Measurements from ENCODE around the gene PTAFR. TPM values are rescaled to one million over a fixed set of nuclear protein-coding genes. Genes with fewer than 3 reads are reported as not detected.

The PTAFR gene
- total and polyA plus RNA-seq, 2 donors (not counting 1 experiment from before 2014, with no cell fraction given), result 5.9 to 6.2 TPM

DNA sequence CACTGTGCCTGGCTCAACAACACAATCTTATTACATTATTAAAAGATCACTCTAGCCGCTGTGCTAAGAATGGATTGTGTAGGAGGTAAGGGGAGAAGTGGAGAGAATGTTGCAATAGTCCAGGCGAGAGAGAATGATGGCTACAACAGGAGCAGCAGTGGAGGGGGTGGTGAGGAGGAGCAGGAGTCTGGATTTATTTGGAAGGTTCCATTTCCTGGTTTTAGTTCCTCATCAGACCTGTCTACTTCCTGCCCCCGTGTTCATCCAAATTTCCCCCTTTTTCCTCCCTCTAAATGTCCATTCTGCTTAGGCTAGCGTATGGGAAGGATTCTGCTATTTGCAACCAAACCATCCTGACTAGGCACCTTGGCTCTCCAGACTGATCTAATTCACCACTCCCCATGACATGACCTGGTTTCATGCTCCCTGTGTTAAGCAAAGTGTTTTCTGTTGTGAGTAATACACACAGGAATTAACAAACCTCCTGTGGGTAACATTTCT is 53.0 kb downstream of the PTAFR start:
- Histone ChIP-seq H4K20me1 (ENCODE audit: control insufficient read depth, insufficient read depth, low read length, poor library complexity, severe bottlenecking) (no peaks in the 10 kb centered on the region), H3K4me2 (replicated peaks; ENCODE audit: low read depth, low read length, poor library complexity, severe bottlenecking) (no peak overlapping the region), H3K27me3 (replicated peaks in 1 of 4; ENCODE audit: control extremely low read depth in 1 of 4, control insufficient read depth in 3 of 4, insufficient read depth in 4 of 4, low read length in 3 of 4) (no peaks in the 10 kb centered on the region), H2AFZ (ENCODE audit: insufficient read depth, low read depth, low read length, poor library complexity, severe bottlenecking) (no peak overlapping the region), H3K4me1 (ENCODE audit: control insufficient read depth in 2 of 2, insufficient read depth in 2 of 2, low read length in 2 of 2) (peaks cover 28 to 29% of the 10 kb centered on the region in 2 donors), H3K9me3 (ENCODE audit: control extremely low read depth in 1 of 3, control insufficient read depth in 2 of 3, insufficient read depth in 1 of 3, low read length in 2 of 3) (no peaks in the 10 kb centered on the region), H3K4me3 (ENCODE audit: control extremely low read depth in 1 of 5, extremely low read depth in 1 of 5, insufficient read depth in 1 of 5, low read depth in 2 of 5, low read length in 4 of 5) (no peak overlapping the region), H3K79me2 (ENCODE audit: control insufficient read depth, insufficient read depth, low read length) (no peaks in the 10 kb centered on the region), H3K36me3 (replicated peaks in 1 of 2; ENCODE audit: control extremely low read depth in 1 of 2, control insufficient read depth in 1 of 2, extremely low read depth in 1 of 2, insufficient read depth in 2 of 2, low read length in 1 of 2) (no peaks in the 10 kb centered on the region), H3K9ac (ENCODE audit: low read length) (no peak overlapping the region), H3K27ac (ENCODE audit: low read length in 2 of 2) (no peak overlapping the region)
- Mint-ChIP-seq H3K27me3 (no peaks in the 10 kb centered on the region), H3K9me3 (ENCODE audit: insufficient read depth) (no peaks in the 10 kb centered on the region), H3K4me1 (peaks cover 34% of the 10 kb centered on the region), H3K27ac (peak overlapping the region; percentile 27), H3K4me3 (no peak overlapping the region)
- TF ChIP-seq, protein P1, sequence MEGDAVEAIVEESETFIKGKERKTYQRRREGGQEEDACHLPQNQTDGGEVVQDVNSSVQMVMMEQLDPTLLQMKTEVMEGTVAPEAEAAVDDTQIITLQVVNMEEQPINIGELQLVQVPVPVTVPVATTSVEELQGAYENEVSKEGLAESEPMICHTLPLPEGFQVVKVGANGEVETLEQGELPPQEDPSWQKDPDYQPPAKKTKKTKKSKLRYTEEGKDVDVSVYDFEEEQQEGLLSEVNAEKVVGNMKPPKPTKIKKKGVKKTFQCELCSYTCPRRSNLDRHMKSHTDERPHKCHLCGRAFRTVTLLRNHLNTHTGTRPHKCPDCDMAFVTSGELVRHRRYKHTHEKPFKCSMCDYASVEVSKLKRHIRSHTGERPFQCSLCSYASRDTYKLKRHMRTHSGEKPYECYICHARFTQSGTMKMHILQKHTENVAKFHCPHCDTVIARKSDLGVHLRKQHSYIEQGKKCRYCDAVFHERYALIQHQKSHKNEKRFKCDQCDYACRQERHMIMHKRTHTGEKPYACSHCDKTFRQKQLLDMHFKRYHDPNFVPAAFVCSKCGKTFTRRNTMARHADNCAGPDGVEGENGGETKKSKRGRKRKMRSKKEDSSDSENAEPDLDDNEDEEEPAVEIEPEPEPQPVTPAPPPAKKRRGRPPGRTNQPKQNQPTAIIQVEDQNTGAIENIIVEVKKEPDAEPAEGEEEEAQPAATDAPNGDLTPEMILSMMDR (IDR thresholded peaks at IDR 0.05), result no peak
- no peak for TF ChIP-seq EZH2 (IDR thresholded peaks at IDR 0.05; ENCODE audit: borderline replicate concordance, insufficient read depth, low read depth, low read length, poor library complexity, severe bottlenecking)
- ATAC-seq (ENCODE audit: low read depth) (no peak), DNase-seq (no peak)
- intact Hi-C loops (cut with micrococcal nuclease), result no loop called here
- POLR2A ChIA-PET, result no interaction called here
- CTCF ChIA-PET, result interaction anchor here (0.8 kb wide), 1 partner anchor 43 kb away, joined by 3 read pairs; no protein-coding TSS in a partner anchor
- no CpG with 5 or more reads among the region's 4 CpGs for WGBS (ENCODE audit: insufficient coverage)

DNA sequence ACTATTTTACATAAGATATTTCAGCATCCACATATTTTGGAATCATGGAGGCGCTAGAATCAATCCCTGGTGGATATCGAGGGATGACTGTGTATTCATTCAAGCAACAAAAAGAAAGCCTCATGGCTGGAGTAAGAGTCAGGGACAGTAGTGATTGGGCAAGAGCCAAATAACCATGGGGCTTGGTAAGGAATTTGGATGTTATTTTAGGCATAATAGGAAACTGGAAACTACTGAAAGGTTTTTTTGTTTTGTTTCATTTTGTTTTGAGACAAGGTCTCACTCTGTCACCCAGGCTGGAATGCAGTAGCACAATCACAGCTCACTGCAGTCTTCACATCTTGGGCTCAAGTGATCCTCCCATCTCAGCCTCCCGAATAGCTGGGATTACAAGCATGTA is 54.3 kb downstream of the PTAFR start:
- DNase-seq (no peak), ATAC-seq (ENCODE audit: low read depth) (no peak)
- TF ChIP-seq EZH2 (IDR thresholded peaks at IDR 0.05; ENCODE audit: borderline replicate concordance, insufficient read depth, low read depth, low read length, poor library complexity, severe bottlenecking), result no peak
- TF ChIP-seq, protein P1 (IDR thresholded peaks at IDR 0.05), result no peak
- Histone ChIP-seq H3K4me3 (ENCODE audit: control extremely low read depth in 1 of 5, extremely low read depth in 1 of 5, insufficient read depth in 1 of 5, low read depth in 2 of 5, low read length in 4 of 5) (no peak overlapping the region), H3K4me1 (ENCODE audit: control insufficient read depth in 2 of 2, insufficient read depth in 2 of 2, low read length in 2 of 2) (peaks cover 16 to 17% of the 10 kb centered on the region in 2 donors), H3K9me3 (ENCODE audit: control extremely low read depth in 1 of 3, control insufficient read depth in 2 of 3, insufficient read depth in 1 of 3, low read length in 2 of 3) (no peaks in the 10 kb centered on the region), H3K9ac (ENCODE audit: low read length) (no peak overlapping the region), H3K36me3 (replicated peaks in 1 of 2; ENCODE audit: control extremely low read depth in 1 of 2, control insufficient read depth in 1 of 2, extremely low read depth in 1 of 2, insufficient read depth in 2 of 2, low read length in 1 of 2) (no peaks in the 10 kb centered on the region), H4K20me1 (ENCODE audit: control insufficient read depth, insufficient read depth, low read length, poor library complexity, severe bottlenecking) (no peaks in the 10 kb centered on the region), H3K27ac (ENCODE audit: low read length in 2 of 2) (no peak overlapping the region), H3K4me2 (replicated peaks; ENCODE audit: low read depth, low read length, poor library complexity, severe bottlenecking) (no peak overlapping the region), H3K27me3 (replicated peaks in 1 of 4; ENCODE audit: control extremely low read depth in 1 of 4, control insufficient read depth in 3 of 4, insufficient read depth in 4 of 4, low read length in 3 of 4) (no peaks in the 10 kb centered on the region), H2AFZ (ENCODE audit: insufficient read depth, low read depth, low read length, poor library complexity, severe bottlenecking) (no peak overlapping the region), H3K79me2 (ENCODE audit: control insufficient read depth, insufficient read depth, low read length) (no peaks in the 10 kb centered on the region)
- no peaks in the 10 kb centered on the region for H3K27me3 Mint-ChIP-seq
- intact Hi-C loops (cut with micrococcal nuclease), result no loop called here
- POLR2A ChIA-PET, result no interaction called here
- H3K9me3 Mint-ChIP-seq (ENCODE audit: insufficient read depth), result no peaks in the 10 kb centered on the region
- WGBS (ENCODE audit: insufficient coverage), result no CpG with 5 or more reads among the region's 3 CpGs
- H3K27ac Mint-ChIP-seq, result no peak overlapping the region
- no peak overlapping the region for H3K4me3 Mint-ChIP-seq
- CTCF ChIA-PET, result interaction anchor here (0.6 to 1.3 kb wide), 2 partner anchors 24 to 31 kb away, joined by 3 to 4 read pairs; no protein-coding TSS in a partner anchor
- peaks cover 21% of the 10 kb centered on the region for H3K4me1 Mint-ChIP-seq

Data from B cell (primary cell).